ENCODE measurements around the gene KRT85.

DNA sequence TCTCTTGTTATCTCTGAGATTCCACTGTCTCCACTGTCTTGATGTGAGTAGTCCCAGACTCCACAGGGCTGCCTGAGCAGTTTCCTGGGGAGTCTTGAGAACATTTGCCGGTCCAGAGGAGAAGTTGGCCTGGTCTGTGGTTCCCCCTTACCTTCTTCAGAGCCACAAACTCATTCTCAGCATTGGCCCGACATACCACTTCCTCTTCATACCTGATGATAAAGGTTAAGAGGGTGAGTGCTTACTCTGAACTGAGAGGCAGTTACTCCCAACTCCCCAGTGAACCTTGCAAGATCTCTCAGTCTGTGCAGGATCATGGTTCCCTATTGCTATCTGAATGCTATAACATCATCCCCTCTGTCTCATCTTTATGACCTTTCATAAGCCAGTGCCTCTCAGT is 15.6 kb upstream of the KRT85 start:
- TF ChIP-seq, protein P1, sequence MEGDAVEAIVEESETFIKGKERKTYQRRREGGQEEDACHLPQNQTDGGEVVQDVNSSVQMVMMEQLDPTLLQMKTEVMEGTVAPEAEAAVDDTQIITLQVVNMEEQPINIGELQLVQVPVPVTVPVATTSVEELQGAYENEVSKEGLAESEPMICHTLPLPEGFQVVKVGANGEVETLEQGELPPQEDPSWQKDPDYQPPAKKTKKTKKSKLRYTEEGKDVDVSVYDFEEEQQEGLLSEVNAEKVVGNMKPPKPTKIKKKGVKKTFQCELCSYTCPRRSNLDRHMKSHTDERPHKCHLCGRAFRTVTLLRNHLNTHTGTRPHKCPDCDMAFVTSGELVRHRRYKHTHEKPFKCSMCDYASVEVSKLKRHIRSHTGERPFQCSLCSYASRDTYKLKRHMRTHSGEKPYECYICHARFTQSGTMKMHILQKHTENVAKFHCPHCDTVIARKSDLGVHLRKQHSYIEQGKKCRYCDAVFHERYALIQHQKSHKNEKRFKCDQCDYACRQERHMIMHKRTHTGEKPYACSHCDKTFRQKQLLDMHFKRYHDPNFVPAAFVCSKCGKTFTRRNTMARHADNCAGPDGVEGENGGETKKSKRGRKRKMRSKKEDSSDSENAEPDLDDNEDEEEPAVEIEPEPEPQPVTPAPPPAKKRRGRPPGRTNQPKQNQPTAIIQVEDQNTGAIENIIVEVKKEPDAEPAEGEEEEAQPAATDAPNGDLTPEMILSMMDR (IDR thresholded peaks at IDR 0.05; ENCODE audit: low read length) = no peak
- TF ChIP-seq EZH2 (IDR thresholded peaks at IDR 0.05; ENCODE audit: borderline replicate concordance, low read length) = no peak

Measured in OCI-LY1 (cell line).